Astrocyte (in vitro differentiated cells and primary cell): ENCODE data around the gene CGREF1.

Experiments used
- CTCF ChIP-seq: IDR thresholded peaks from 2 replicates; pipeline ENCODE4 v1.5.1; 2011; ENCODE audit warnings: low read depth, mild to moderate bottlenecking, inconsistent platforms, low read length, moderate library complexity; ENCODE audit not compliant: insufficient read depth
- EZH2 ChIP-seq: IDR thresholded peaks from 2 replicates; pipeline ENCODE4 v1.6.1; 2012; ENCODE audit warnings: mild to moderate bottlenecking, low read length, inconsistent platforms; ENCODE audit not compliant: insufficient read depth

- TF ChIP-seq CTCF (no peak), EZH2 (no peak)
Measured at GRCh38 chr2:27092696-27093429, 26.1 kb downstream of the CGREF1 start.
